ENCODE results near the gene ERICH6B. TPM values are rescaled to one million over a fixed set of nuclear protein-coding genes. Genes with fewer than 3 reads are reported as not detected.

ERICH6B gene
- polyA plus RNA-seq, 4 donors = 1.6 TPM; not detected in 3

GRCh38 chr13:45542878-45543277 is 72.7 kb downstream of the ERICH6B start:
- FAIRE-seq (no peak), DNase-seq (no peak)
- Histone ChIP-seq H3K27me3 (ENCODE audit: control insufficient read depth in 3 of 3, insufficient read depth in 3 of 3, low read length in 3 of 3) (peaks cover 0 to 2% (median 0%) of the 10 kb centered on the region in 3 donors), H3K4me1 (ENCODE audit: control insufficient read depth in 3 of 3, insufficient read depth in 2 of 3, low read depth in 1 of 3, low read length in 2 of 3) (no peaks in the 10 kb centered on the region), H3K36me3 (ENCODE audit: control insufficient read depth in 3 of 3, insufficient read depth in 2 of 3, low read depth in 1 of 3, low read length in 3 of 3) (no peaks in the 10 kb centered on the region), H3K9me3 (ENCODE audit: control insufficient read depth in 2 of 2, insufficient read depth in 1 of 2, low read depth in 1 of 2, low read length in 1 of 2) (no peaks in the 10 kb centered on the region), H3K27ac (ENCODE audit: low read depth in 1 of 3, low read length in 2 of 3) (no peak overlapping the region), H3K4me3 (ENCODE audit: low read depth in 1 of 3, low read length in 3 of 3) (no peak overlapping the region)
- WGBS, 3 donors = 88 to 93% (median 89%) methylated on average over 5 of the region's 5 CpGs

DNA sequence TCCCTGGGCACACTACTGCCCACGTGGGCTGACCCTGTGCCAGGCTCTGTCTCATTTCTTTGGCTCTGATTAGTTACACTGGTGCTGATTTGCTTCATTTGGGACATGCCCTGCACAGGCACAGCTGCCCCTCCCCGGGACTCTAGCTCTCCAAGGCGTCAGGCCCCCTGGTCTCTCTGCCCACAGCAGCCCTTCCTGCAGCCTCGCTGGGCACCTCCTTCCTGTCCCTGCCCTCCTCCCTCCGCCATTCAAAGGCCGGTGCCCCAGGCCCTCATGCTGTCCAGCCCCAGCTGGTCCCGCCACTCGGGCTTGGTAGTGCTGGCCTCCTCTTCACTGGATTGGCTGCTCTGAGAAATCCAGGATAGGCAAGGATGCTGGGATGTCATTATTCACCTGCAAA is 73.1 kb downstream of the ERICH6B start:
- no peak for DNase-seq
- 82 to 87% (median 86%) methylated on average over 8 of the region's 8 CpGs for WGBS, 3 donors
- no peaks in the 10 kb centered on the region for H3K27me3 ChIP-seq (ENCODE audit: control insufficient read depth in 3 of 3, insufficient read depth in 3 of 3, low read length in 3 of 3)
- H3K9me3 ChIP-seq (ENCODE audit: control insufficient read depth in 2 of 2, insufficient read depth in 1 of 2, low read depth in 1 of 2, low read length in 1 of 2) = no peaks in the 10 kb centered on the region
- H3K27ac ChIP-seq (ENCODE audit: low read depth in 1 of 3, low read length in 2 of 3) = no peak overlapping the region
- FAIRE-seq = no peak
- H3K4me3 ChIP-seq (ENCODE audit: low read depth in 1 of 3, low read length in 3 of 3) = no peak overlapping the region
- no peaks in the 10 kb centered on the region for H3K36me3 ChIP-seq (ENCODE audit: control insufficient read depth in 3 of 3, insufficient read depth in 2 of 3, low read depth in 1 of 3, low read length in 3 of 3)
- no peaks in the 10 kb centered on the region for H3K4me1 ChIP-seq (ENCODE audit: control insufficient read depth in 3 of 3, insufficient read depth in 2 of 3, low read depth in 1 of 3, low read length in 2 of 3)

- no peaks in the 10 kb centered on the region for H3K27me3 ChIP-seq (ENCODE audit: control insufficient read depth in 3 of 3, insufficient read depth in 3 of 3, low read length in 3 of 3)
- H3K9me3 ChIP-seq (ENCODE audit: control insufficient read depth in 2 of 2, insufficient read depth in 1 of 2, low read depth in 1 of 2, low read length in 1 of 2) = no peaks in the 10 kb centered on the region
- no peaks in the 10 kb centered on the region for H3K4me1 ChIP-seq (ENCODE audit: control insufficient read depth in 3 of 3, insufficient read depth in 2 of 3, low read depth in 1 of 3, low read length in 2 of 3)
- DNase-seq (no peak), FAIRE-seq (no peak)
- no peak overlapping the region for H3K4me3 ChIP-seq (ENCODE audit: low read depth in 1 of 3, low read length in 3 of 3)
- no peaks in the 10 kb centered on the region for H3K36me3 ChIP-seq (ENCODE audit: control insufficient read depth in 3 of 3, insufficient read depth in 2 of 3, low read depth in 1 of 3, low read length in 3 of 3)
- no peak overlapping the region for H3K27ac ChIP-seq (ENCODE audit: low read depth in 1 of 3, low read length in 2 of 3)
- 85 to 92% (median 88%) methylated on average over 11 of the region's 11 CpGs for WGBS, 3 donors
These were observed 73.7 kb downstream of the ERICH6B start for GRCh38 chr13:45541806-45542205.

GRCh38 chr13:45540864-45541263 is 74.7 kb downstream of the ERICH6B start:
- Histone ChIP-seq H3K27me3 (ENCODE audit: control insufficient read depth in 3 of 3, insufficient read depth in 3 of 3, low read length in 3 of 3) (no peaks in the 10 kb centered on the region), H3K27ac (ENCODE audit: low read depth in 1 of 3, low read length in 2 of 3) (no peak overlapping the region), H3K9me3 (ENCODE audit: control insufficient read depth in 2 of 2, insufficient read depth in 1 of 2, low read depth in 1 of 2, low read length in 1 of 2) (no peaks in the 10 kb centered on the region), H3K4me3 (ENCODE audit: low read depth in 1 of 3, low read length in 3 of 3) (no peak overlapping the region), H3K36me3 (ENCODE audit: control insufficient read depth in 3 of 3, insufficient read depth in 2 of 3, low read depth in 1 of 3, low read length in 3 of 3) (peaks cover 0 to under 1% (median 0%) of the 10 kb centered on the region in 3 donors), H3K4me1 (ENCODE audit: control insufficient read depth in 3 of 3, insufficient read depth in 2 of 3, low read depth in 1 of 3, low read length in 2 of 3) (no peaks in the 10 kb centered on the region)
- WGBS, 3 donors = 90 to 91% (median 90%) methylated on average over 10 of the region's 10 CpGs
- DNase-seq = no peak
- FAIRE-seq = no peak

GRCh38 chr13:45540195-45540594 is 75.3 kb downstream of the ERICH6B start:
- Histone ChIP-seq H3K27ac (ENCODE audit: low read depth in 1 of 3, low read length in 2 of 3) (no peak overlapping the region), H3K4me1 (ENCODE audit: control insufficient read depth in 3 of 3, insufficient read depth in 2 of 3, low read depth in 1 of 3, low read length in 2 of 3) (no peaks in the 10 kb centered on the region), H3K36me3 (ENCODE audit: control insufficient read depth in 3 of 3, insufficient read depth in 2 of 3, low read depth in 1 of 3, low read length in 3 of 3) (peaks cover 3 to 7% (median 4%) of the 10 kb centered on the region in 3 donors), H3K27me3 (ENCODE audit: control insufficient read depth in 3 of 3, insufficient read depth in 3 of 3, low read length in 3 of 3) (no peaks in the 10 kb centered on the region), H3K4me3 (ENCODE audit: low read depth in 1 of 3, low read length in 3 of 3) (no peak overlapping the region), H3K9me3 (ENCODE audit: control insufficient read depth in 2 of 2, insufficient read depth in 1 of 2, low read depth in 1 of 2, low read length in 1 of 2) (no peaks in the 10 kb centered on the region)
- 82 to 85% (median 84%) methylated on average over 6 of the region's 6 CpGs for WGBS, 3 donors
- DNase-seq (no peak), FAIRE-seq (no peak)

GRCh38 chr13:45538382-45538781 is 77.2 kb downstream of the ERICH6B start:
- DNase-seq (no peak), FAIRE-seq (no peak)
- H3K4me1 ChIP-seq (ENCODE audit: control insufficient read depth in 3 of 3, insufficient read depth in 2 of 3, low read depth in 1 of 3, low read length in 2 of 3) = no peaks in the 10 kb centered on the region
- H3K36me3 ChIP-seq (ENCODE audit: control insufficient read depth in 3 of 3, insufficient read depth in 2 of 3, low read depth in 1 of 3, low read length in 3 of 3) = peaks cover 11 to 21% (median 13%) of the 10 kb centered on the region in 3 donors
- 51 to 74% (median 60%) methylated on average over 2 of the region's 2 CpGs for WGBS, 3 donors
- no peak overlapping the region for H3K4me3 ChIP-seq (ENCODE audit: low read depth in 1 of 3, low read length in 3 of 3)
- no peak overlapping the region for H3K27ac ChIP-seq (ENCODE audit: low read depth in 1 of 3, low read length in 2 of 3)
- H3K9me3 ChIP-seq (ENCODE audit: control insufficient read depth in 2 of 2, insufficient read depth in 1 of 2, low read depth in 1 of 2, low read length in 1 of 2) = no peaks in the 10 kb centered on the region
- no peaks in the 10 kb centered on the region for H3K27me3 ChIP-seq (ENCODE audit: control insufficient read depth in 3 of 3, insufficient read depth in 3 of 3, low read length in 3 of 3)

DNA sequence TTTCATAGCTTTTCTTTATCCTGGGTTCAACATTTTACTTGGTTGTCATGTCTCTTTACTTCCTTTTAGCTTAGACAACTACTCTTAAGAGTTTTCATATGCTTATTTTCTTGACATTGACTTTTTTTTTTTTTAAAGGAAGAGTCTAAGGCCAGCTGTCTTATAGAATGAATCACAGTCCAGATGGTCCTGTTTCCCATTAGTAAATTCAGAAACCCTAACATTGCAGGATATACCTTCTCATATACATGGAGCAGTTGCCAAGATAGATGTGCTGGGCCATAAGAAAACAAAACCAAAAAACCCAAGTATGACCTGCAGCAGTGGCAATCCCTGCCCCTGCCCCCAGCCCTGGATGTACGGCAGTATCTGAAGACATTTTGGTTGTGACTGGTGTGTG is 78.0 kb downstream of the ERICH6B start:
- Histone ChIP-seq H3K27me3 (ENCODE audit: control insufficient read depth in 3 of 3, insufficient read depth in 3 of 3, low read length in 3 of 3) (no peaks in the 10 kb centered on the region), H3K4me3 (ENCODE audit: low read depth in 1 of 3, low read length in 3 of 3) (no peak overlapping the region), H3K36me3 (ENCODE audit: control insufficient read depth in 3 of 3, insufficient read depth in 2 of 3, low read depth in 1 of 3, low read length in 3 of 3) (peaks cover 14 to 26% (median 17%) of the 10 kb centered on the region in 3 donors), H3K27ac (ENCODE audit: low read depth in 1 of 3, low read length in 2 of 3) (no peak overlapping the region), H3K4me1 (ENCODE audit: control insufficient read depth in 3 of 3, insufficient read depth in 2 of 3, low read depth in 1 of 3, low read length in 2 of 3) (no peaks in the 10 kb centered on the region), H3K9me3 (ENCODE audit: control insufficient read depth in 2 of 2, insufficient read depth in 1 of 2, low read depth in 1 of 2, low read length in 1 of 2) (no peaks in the 10 kb centered on the region)
- DNase-seq (no peak), FAIRE-seq (no peak)
- WGBS, 3 donors = 73 to 91% (median 83%) methylated on average over 1 of the region's 1 CpG

DNA sequence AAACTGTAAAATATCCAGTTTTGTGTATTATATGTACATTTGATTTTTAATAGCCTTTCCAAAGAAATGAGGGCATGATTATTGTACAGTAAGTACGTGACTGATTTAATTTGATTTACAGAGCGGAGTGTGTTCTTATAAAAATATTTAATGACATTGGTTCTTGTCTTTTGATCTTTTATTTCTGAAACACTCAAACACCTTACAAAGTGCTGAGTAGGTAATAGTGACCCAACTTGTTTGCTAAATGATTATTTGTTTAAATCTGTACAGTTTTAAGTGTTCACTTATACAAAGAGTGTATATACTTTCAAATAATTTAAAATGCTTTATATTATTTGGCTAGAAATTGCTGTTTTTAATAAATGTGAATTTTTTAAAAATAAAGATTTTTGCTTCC is 79.3 kb downstream of the ERICH6B start:
- no peaks in the 10 kb centered on the region for H3K27me3 ChIP-seq (ENCODE audit: control insufficient read depth in 3 of 3, insufficient read depth in 3 of 3, low read length in 3 of 3)
- H3K9me3 ChIP-seq (ENCODE audit: control insufficient read depth in 2 of 2, insufficient read depth in 1 of 2, low read depth in 1 of 2, low read length in 1 of 2) = no peaks in the 10 kb centered on the region
- peaks cover 18 to 30% (median 22%) of the 10 kb centered on the region in 3 donors for H3K36me3 ChIP-seq (ENCODE audit: control insufficient read depth in 3 of 3, insufficient read depth in 2 of 3, low read depth in 1 of 3, low read length in 3 of 3)
- 97 to 100% (median 100%) methylated on average over 2 of the region's 2 CpGs for WGBS, 3 donors
- H3K4me1 ChIP-seq (ENCODE audit: control insufficient read depth in 3 of 3, insufficient read depth in 2 of 3, low read depth in 1 of 3, low read length in 2 of 3) = no peaks in the 10 kb centered on the region
- DNase-seq = no peak
- FAIRE-seq = no peak
- H3K27ac ChIP-seq (ENCODE audit: low read depth in 1 of 3, low read length in 2 of 3) = no peak overlapping the region
- no peak overlapping the region for H3K4me3 ChIP-seq (ENCODE audit: low read depth in 1 of 3, low read length in 3 of 3)

DNA sequence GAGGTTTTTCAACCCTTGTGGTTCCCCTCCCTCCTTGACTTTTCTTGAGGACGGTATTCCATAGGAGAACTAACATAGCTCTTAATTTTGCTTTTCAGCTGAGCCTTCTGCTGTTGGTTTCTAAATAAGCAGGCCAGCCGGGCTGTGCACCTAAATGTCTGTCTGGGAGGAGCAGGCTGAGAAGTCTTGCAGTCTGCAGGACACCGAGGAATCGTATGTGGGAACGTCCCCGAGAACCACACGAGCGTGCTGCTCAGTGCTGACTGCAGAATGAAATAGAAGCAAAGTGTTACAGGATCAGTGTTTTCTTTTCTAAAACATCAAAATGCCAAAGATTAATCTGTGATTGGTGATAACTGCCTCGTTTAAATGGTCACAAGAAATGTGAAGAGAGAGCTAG is 80.9 kb downstream of the ERICH6B start:
- DNase-seq = no peak
- no peak overlapping the region for H3K27ac ChIP-seq (ENCODE audit: low read depth in 1 of 3, low read length in 2 of 3)
- 88 to 90% (median 89%) methylated on average over 9 of the region's 9 CpGs for WGBS, 3 donors
- no peaks in the 10 kb centered on the region for H3K9me3 ChIP-seq (ENCODE audit: control insufficient read depth in 2 of 2, insufficient read depth in 1 of 2, low read depth in 1 of 2, low read length in 1 of 2)
- H3K4me3 ChIP-seq (ENCODE audit: low read depth in 1 of 3, low read length in 3 of 3) = no peak overlapping the region
- H3K4me1 ChIP-seq (ENCODE audit: control insufficient read depth in 3 of 3, insufficient read depth in 2 of 3, low read depth in 1 of 3, low read length in 2 of 3) = no peaks in the 10 kb centered on the region
- FAIRE-seq = no peak
- H3K27me3 ChIP-seq (ENCODE audit: control insufficient read depth in 3 of 3, insufficient read depth in 3 of 3, low read length in 3 of 3) = no peaks in the 10 kb centered on the region
- H3K36me3 ChIP-seq (ENCODE audit: control insufficient read depth in 3 of 3, insufficient read depth in 2 of 3, low read depth in 1 of 3, low read length in 3 of 3) = peaks cover 19 to 33% (median 23%) of the 10 kb centered on the region in 3 donors

Measured in small intestine (tissue), 7 donors.